GM12874 (cell line): Measurements from ENCODE around the gene LEKR1.

Experiments
- CTCF ChIP-seq: IDR thresholded peaks from 2 replicates; pipeline ENCODE4 v1.5.1; 2011; ENCODE audit warnings: low read depth, mild to moderate bottlenecking, control low read depth, low read length, moderate library complexity; ENCODE audit not compliant: insufficient read depth

Gene LEKR1

DNA sequence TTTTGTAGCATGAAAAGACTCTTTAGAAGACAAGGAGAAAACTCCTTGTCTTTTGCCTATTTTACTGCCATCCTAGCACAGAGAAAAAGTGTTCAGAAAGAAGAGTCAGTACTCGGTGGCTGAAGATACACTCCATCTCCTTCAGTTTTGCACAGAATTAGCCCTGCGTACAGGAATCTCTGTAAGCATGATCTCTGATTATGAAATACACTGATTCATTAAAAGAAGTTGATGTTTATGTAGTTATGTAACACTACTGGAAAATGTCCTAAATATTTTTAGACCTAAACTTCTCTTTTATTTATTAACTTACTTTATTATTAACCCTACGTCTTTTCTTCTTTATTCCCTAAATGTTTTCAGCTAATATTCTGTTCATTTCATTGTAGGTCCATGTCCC is 138.4 kb downstream of the LEKR1 start:
- TF ChIP-seq CTCF = no peak

DNA sequence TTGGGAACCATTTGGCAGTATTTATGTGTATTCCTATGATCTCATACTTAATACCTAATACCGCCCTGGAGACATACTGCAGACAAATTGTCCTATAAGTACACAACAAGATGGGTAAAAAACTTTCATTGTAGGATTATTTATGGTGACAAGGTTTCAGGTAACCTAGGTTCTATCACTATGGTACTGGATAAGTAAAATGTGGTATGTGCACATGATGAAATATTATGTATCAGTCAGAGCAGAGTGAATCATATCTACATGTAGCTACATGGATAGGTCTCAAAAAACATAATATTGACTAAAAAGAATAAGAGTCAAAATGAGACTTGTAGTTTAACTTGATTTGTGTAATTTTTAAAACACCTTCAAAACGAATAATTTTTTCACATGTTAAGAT is 147.8 kb downstream of the LEKR1 start:
- no peak for TF ChIP-seq CTCF

DNA sequence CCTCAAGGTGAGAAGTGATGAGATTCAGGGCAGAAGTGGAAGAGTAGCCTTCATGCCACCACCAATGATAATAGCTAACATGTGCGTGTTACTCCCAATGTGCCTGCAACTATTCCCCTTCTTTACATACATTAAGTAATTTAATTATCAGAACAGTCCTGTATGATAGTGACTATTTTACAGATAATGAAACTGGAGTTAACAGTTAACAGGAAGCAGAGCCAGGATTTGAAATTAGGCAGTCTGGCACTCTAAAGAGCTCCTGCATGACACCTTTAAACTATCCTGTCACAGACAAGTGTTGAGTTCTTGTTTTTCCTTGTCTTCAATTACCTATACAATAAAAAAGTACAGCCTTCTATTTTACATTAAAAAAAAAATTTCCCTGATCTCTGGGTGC is 148.8 kb downstream of the LEKR1 start:
- no peak for TF ChIP-seq CTCF

DNA sequence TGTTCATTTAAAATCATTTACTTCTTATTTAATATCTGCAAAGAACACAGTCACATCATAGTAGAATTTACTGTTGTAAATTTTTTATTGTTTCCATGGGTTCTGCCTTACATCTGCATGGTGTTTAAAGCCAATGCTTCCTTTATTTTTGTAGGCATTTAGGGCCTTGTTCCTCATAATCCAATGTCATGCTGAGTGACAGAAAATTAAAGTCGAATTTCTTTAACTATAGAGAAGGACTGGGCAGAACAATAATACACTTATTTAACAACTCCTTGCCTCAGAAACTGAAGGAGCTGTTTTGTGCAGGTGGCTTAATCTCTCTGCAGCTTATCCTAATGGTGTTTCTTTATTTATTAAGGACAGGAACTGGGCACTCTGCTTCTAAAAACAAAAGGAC is 149.6 kb downstream of the LEKR1 start:
- TF ChIP-seq CTCF = no peak

- no peak for TF ChIP-seq CTCF
These were observed 150.8 kb downstream of the LEKR1 start for GRCh38 chr3:156976933-156977332.

DNA sequence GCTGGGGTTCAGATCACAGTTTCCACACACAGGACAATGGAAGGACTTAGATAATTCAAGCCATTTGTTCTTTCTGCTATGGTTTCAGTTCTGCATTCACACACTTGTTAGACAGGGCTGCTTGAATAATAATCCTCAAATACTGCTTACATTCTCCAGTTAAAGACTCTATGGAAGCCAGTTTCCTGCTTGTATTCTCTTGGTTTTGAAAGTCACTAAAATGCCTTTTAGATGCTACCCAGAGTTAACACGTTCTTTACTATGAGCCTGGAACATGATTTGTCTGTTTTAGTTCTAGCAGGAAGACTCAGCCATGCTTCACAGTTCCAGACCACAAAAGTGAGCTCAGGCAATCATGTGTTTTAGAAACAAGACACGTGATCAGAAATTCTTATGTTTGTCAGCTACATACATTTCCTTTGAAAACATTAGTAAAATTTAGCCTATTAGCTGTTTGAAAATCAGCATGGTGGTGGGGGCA is 152.4 kb downstream of the LEKR1 start:
- TF ChIP-seq CTCF = no peak

- no peak for TF ChIP-seq CTCF
These were observed 154.9 kb downstream of the LEKR1 start for GRCh38 chr3:156981005-156981404.

GRCh38 chr3:156983559-156983958 is 157.4 kb downstream of the LEKR1 start:
- TF ChIP-seq CTCF = no peak
